Mesenchymal stem cell (in vitro differentiated cells and primary cell): Measurements from ENCODE around the gene INSIG2.

Source experiments
- DNase-seq: peaks from one replicate; pipeline ENCODE4 v3.0.0-alpha.2; 2013
- H2AFZ ChIP-seq: one replicate; pipeline ENCODE4 v1.6.1; 2013; ENCODE audit warnings: low read depth, mild to moderate bottlenecking, control low read depth, inconsistent platforms, low read length, moderate library complexity
- H2AK5ac ChIP-seq: 2 replicates; pipeline ENCODE4 v1.6.1; 2013; ENCODE audit warnings: low read length, moderate library complexity, mild to moderate bottlenecking, inconsistent platforms; ENCODE audit not compliant: severe bottlenecking
- H2BK120ac ChIP-seq: one replicate; pipeline ENCODE4 v1.6.1; 2013; ENCODE audit warnings: low read depth, mild to moderate bottlenecking, inconsistent platforms, low read length, moderate library complexity
- H2BK12ac ChIP-seq, 2 experiments: one replicate each; pipeline ENCODE4 v1.6.1; 2013; ENCODE audit warnings: inconsistent platforms in 2 of 2, low read length in 2 of 2, mild to moderate bottlenecking in 2 of 2, moderate library complexity in 2 of 2, control low read depth in 1 of 2
- H2BK15ac ChIP-seq: one replicate; pipeline ENCODE4 v1.6.1; 2013; ENCODE audit warnings: mild to moderate bottlenecking, low read depth, inconsistent platforms; ENCODE audit not compliant: poor library complexity, severe bottlenecking
- H2BK5ac ChIP-seq: 2 replicates; pipeline ENCODE4 v1.6.1; 2013; ENCODE audit warnings: low read depth, mild to moderate bottlenecking, low read length, control low read depth, inconsistent platforms; ENCODE audit not compliant: poor library complexity, severe bottlenecking
- H3K14ac ChIP-seq, 2 experiments: one replicate each; pipeline ENCODE4 v1.6.1; 2013; ENCODE audit warnings: inconsistent platforms in 2 of 2, low read length in 2 of 2, control low read depth in 1 of 2, mild to moderate bottlenecking in 1 of 2, moderate library complexity in 1 of 2
- H3K18ac ChIP-seq, 2 experiments: one replicate each; pipeline ENCODE4 v1.6.1; 2013; ENCODE audit warnings: inconsistent platforms in 2 of 2, low read length in 2 of 2, control low read depth in 1 of 2, low read depth in 1 of 2, mild to moderate bottlenecking in 1 of 2
- H3K23ac ChIP-seq, 2 experiments: one replicate each; pipeline ENCODE4 v1.6.1; 2013; ENCODE audit warnings: inconsistent platforms in 2 of 2, low read length in 2 of 2, mild to moderate bottlenecking in 2 of 2, moderate library complexity in 2 of 2, control low read depth in 1 of 2
- H3K27ac ChIP-seq: 2 replicates; pipeline ENCODE4 v1.5.1; 2013; ENCODE audit warnings: mild to moderate bottlenecking, moderate library complexity, low read length, control low read depth, inconsistent platforms; ENCODE audit not compliant: poor library complexity, severe bottlenecking
- H3K27me3 ChIP-seq, 2 experiments: 2 replicates each; pipeline versions ENCODE4 v1.6.1 to v1.7.0; 2013; ENCODE audit warnings: low read length in 2 of 2, mild to moderate bottlenecking in 2 of 2, moderate library complexity in 2 of 2, control low read depth in 1 of 2, inconsistent platforms in 1 of 2; ENCODE audit not compliant: control insufficient read depth in 1 of 2, insufficient read depth in 1 of 2
- H3K36me3 ChIP-seq, 2 experiments: 2 replicates each; pipeline versions ENCODE4 v1.6.1 to v1.7.0; 2013; ENCODE audit warnings: low read length in 2 of 2, control low read depth in 1 of 2, inconsistent platforms in 1 of 2, low read depth in 1 of 2, mild to moderate bottlenecking in 1 of 2; ENCODE audit not compliant: insufficient read depth in 2 of 2, control insufficient read depth in 1 of 2
- H3K4ac ChIP-seq, 2 experiments: one replicate each; pipeline ENCODE4 v1.6.1; 2013; ENCODE audit warnings: inconsistent platforms in 2 of 2, low read length in 2 of 2, mild to moderate bottlenecking in 2 of 2, moderate library complexity in 2 of 2, control low read depth in 1 of 2, low read depth in 1 of 2
- H3K4me1 ChIP-seq: 2 replicates; pipeline ENCODE4 v1.6.1; 2013; ENCODE audit warnings: low read depth, low read length, control low read depth; ENCODE audit not compliant: control insufficient read depth, insufficient read depth
- H3K4me2 ChIP-seq: 2 replicates; pipeline ENCODE4 v1.6.1; 2013; ENCODE audit warnings: low read length, mild to moderate bottlenecking, inconsistent platforms; ENCODE audit not compliant: poor library complexity, severe bottlenecking
- H3K4me3 ChIP-seq, 2 experiments: 2 replicates each; pipeline versions ENCODE4 v1.5.1 to v1.7.0; 2013; ENCODE audit warnings: low read length in 2 of 2, mild to moderate bottlenecking in 2 of 2, control low read depth in 1 of 2, low read depth in 1 of 2; ENCODE audit not compliant: insufficient read depth in 1 of 2
- H3K79me1 ChIP-seq: replicated peaks from 2 replicates; pipeline ENCODE4 v1.6.1; 2013; ENCODE audit warnings: mild to moderate bottlenecking, control low read depth, low read length, inconsistent platforms; ENCODE audit not compliant: poor library complexity, severe bottlenecking
- H3K9ac ChIP-seq: 2 replicates; pipeline ENCODE4 v1.7.0; 2013; ENCODE audit warnings: mild to moderate bottlenecking, low read length, moderate library complexity
- H3K9me3 ChIP-seq: 2 replicates; pipeline ENCODE4 v1.7.0; 2013; ENCODE audit warnings: mild to moderate bottlenecking, low read length; ENCODE audit not compliant: control insufficient read depth
- H4K8ac ChIP-seq: one replicate; pipeline ENCODE4 v1.6.1; 2013; ENCODE audit warnings: inconsistent platforms, mild to moderate bottlenecking, low read length, moderate library complexity
- H4K91ac ChIP-seq: one replicate; pipeline ENCODE4 v1.6.1; 2013; ENCODE audit warnings: mild to moderate bottlenecking, low read length, inconsistent platforms
- WGBS: methylation state at CpG from one replicate; pipeline ENCODE4 v1.1.7; 2013; ENCODE audit warnings: mixed read lengths; 5-methylcytosine and 5-hydroxymethylcytosine counted together

The INSIG2 gene

DNA sequence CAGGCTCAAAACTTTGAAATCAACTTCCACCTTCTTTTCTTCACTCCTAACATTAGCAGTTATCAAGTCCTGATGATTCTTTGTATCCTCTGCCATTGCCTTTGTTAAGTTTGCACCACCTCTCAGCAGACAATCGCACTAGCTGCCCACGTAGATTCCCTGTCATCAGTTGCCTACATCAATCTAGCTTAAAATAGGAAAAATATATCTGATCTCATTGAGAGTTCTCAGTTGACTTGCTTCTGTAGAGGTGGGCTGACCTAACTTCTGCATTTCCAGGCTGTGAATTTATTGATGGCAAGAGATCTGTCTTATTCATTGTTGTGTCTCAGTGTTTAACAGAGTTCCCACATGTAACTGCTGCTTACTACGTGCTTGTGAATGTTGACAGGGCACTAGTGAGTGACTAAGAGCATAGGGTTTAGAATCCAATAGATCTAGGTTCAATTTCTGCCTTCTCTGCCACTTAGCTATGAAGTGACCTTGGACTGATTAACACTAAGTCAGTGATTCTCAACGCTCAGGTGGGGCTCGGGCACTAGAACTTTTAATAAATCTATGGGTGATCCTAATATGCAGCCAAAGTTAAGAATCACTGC lies 3.7 kb upstream of the INSIG2 start:
- WGBS: 75% methylated on average over 1 of the region's 5 CpGs
- no peak overlapping the region for H3K9ac ChIP-seq
- H3K27ac ChIP-seq: no peak overlapping the region
- no peak overlapping the region for H4K8ac ChIP-seq
- no peak overlapping the region for H2AFZ ChIP-seq
- H3K4ac ChIP-seq: no peak overlapping the region
- no peak overlapping the region for H3K4me2 ChIP-seq
- DNase-seq: no peak
- no peak overlapping the region for H2BK15ac ChIP-seq
- H2BK12ac ChIP-seq: no peak overlapping the region
- H3K18ac ChIP-seq: no peak overlapping the region
- H3K79me1 ChIP-seq: peaks cover 4% of the 10 kb centered on the region
- no peaks in the 10 kb centered on the region for H3K4me1 ChIP-seq
- no peak overlapping the region for H2BK120ac ChIP-seq
- H2AK5ac ChIP-seq: no peak overlapping the region
- H3K27me3 ChIP-seq: peaks cover 0 to 36% of the 10 kb centered on the region in 2 experiments
- H2BK5ac ChIP-seq: no peak overlapping the region
- no peaks in the 10 kb centered on the region for H3K9me3 ChIP-seq
- H3K36me3 ChIP-seq: no peaks in the 10 kb centered on the region
- H3K4me3 ChIP-seq: no peak overlapping the region
- no peak overlapping the region for H4K91ac ChIP-seq
- no peak overlapping the region for H3K14ac ChIP-seq
- no peak overlapping the region for H3K23ac ChIP-seq

DNA sequence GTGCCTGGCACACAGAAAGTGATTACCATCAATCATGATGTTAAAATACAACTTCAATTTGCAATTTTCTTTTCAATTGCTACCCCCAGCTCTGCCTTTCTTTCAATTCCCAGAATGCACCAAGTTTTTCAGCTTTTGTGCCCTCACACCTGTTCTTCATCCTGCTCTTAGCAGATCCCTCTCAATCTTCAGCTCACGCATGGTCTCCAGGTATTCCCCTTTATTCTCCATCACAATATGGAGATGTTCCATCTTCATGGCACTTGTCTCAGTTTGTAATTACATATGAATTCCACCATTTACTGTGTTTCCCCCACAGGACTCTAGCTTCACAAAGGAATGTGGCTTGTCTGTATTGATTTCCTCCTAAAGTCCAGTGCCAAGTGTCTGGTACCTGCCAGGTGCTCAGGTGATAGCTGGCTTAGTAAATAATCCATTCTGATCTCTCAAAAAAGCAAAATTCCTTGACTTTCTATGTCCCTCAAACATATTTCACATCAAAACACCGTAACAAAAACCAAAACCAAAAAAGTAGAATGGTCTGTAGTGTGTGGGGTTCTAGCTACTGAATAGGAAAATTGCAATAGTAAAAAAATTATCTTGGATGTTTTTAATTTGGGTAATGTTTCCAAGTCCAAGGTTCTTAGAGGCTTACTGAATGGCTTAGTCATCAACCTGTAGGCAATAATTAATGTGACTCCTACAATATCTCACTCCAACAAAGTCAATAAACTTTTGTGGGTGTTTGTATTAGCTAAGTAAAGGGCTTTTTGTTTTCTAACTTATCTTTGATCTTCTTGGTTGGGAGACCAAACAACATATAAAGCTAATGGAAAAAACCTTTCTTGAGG lies 2.9 kb upstream of the INSIG2 start:
- no peak overlapping the region for H3K4ac ChIP-seq
- H2BK120ac ChIP-seq: no peak overlapping the region
- no peak overlapping the region for H2BK12ac ChIP-seq
- no peak overlapping the region for H3K4me3 ChIP-seq
- no peak overlapping the region for H3K23ac ChIP-seq
- H2AFZ ChIP-seq: no peak overlapping the region
- no peak overlapping the region for H4K91ac ChIP-seq
- H2BK5ac ChIP-seq: no peak overlapping the region
- H3K14ac ChIP-seq: no peak overlapping the region
- H3K4me2 ChIP-seq: no peak overlapping the region
- H3K27me3 ChIP-seq: peaks cover 0 to 32% of the 10 kb centered on the region in 2 experiments
- no peak overlapping the region for H4K8ac ChIP-seq
- H2AK5ac ChIP-seq: no peak overlapping the region
- H3K9me3 ChIP-seq: no peaks in the 10 kb centered on the region
- no peak overlapping the region for H3K9ac ChIP-seq
- 100% methylated on average over 1 of the region's 2 CpGs for WGBS
- H3K79me1 ChIP-seq: peaks cover 4% of the 10 kb centered on the region
- DNase-seq: no peak
- no peaks in the 10 kb centered on the region for H3K4me1 ChIP-seq
- H2BK15ac ChIP-seq: no peak overlapping the region
- H3K27ac ChIP-seq: no peak overlapping the region
- no peaks in the 10 kb centered on the region for H3K36me3 ChIP-seq
- H3K18ac ChIP-seq: no peak overlapping the region

- 100% methylated on average over 2 of the region's 3 CpGs for WGBS
- H2BK120ac ChIP-seq: no peak overlapping the region
- peaks cover 5% of the 10 kb centered on the region for H3K79me1 ChIP-seq
- no peaks in the 10 kb centered on the region for H3K9me3 ChIP-seq
- no peak overlapping the region for H2BK5ac ChIP-seq
- no peak overlapping the region for H2AK5ac ChIP-seq
- H3K4me3 ChIP-seq: no peak overlapping the region
- peaks cover 0 to 25% of the 10 kb centered on the region in 2 experiments for H3K27me3 ChIP-seq
- no peak overlapping the region for H3K9ac ChIP-seq
- H3K4me1 ChIP-seq: no peaks in the 10 kb centered on the region
- no peak overlapping the region for H3K27ac ChIP-seq
- no peak overlapping the region for H2BK15ac ChIP-seq
- H3K4me2 ChIP-seq: no peak overlapping the region
- no peaks in the 10 kb centered on the region for H3K36me3 ChIP-seq
- no peak for DNase-seq
- no peak overlapping the region for H2BK12ac ChIP-seq
- H3K23ac ChIP-seq: no peak overlapping the region
- no peak overlapping the region for H4K91ac ChIP-seq
- no peak overlapping the region for H2AFZ ChIP-seq
- H4K8ac ChIP-seq: no peak overlapping the region
- no peak overlapping the region for H3K18ac ChIP-seq
- H3K14ac ChIP-seq: no peak overlapping the region
- no peak overlapping the region for H3K4ac ChIP-seq
Observed at GRCh38 chr2:118086024-118086633, 2.1 kb upstream of the INSIG2 start.

GRCh38 chr2:118089139-118089800 lies 999 bp downstream of the INSIG2 start:
- no peak overlapping the region for H3K14ac ChIP-seq
- H3K9me3 ChIP-seq: no peaks in the 10 kb centered on the region
- H3K18ac ChIP-seq: no peak overlapping the region
- peak overlapping the region; percentile 67 for H2BK15ac ChIP-seq
- H3K36me3 ChIP-seq: no peaks in the 10 kb centered on the region
- peak overlapping the region; percentile 35 for H3K27ac ChIP-seq
- H3K27me3 ChIP-seq: peaks cover 0 to 11% of the 10 kb centered on the region in 2 experiments
- WGBS: 4% methylated on average over 11 of the region's 11 CpGs
- H3K4me3 ChIP-seq: peak overlapping the region; percentile 86 to 98
- H2BK5ac ChIP-seq: peak overlapping the region; percentile 19
- peak overlapping the region; percentile 61 for H4K91ac ChIP-seq
- H3K23ac ChIP-seq: no peak overlapping the region
- DNase-seq: peak; percentile 70
- H2BK120ac ChIP-seq: peak overlapping the region; percentile 5
- H2AFZ ChIP-seq: no peak overlapping the region
- H2AK5ac ChIP-seq: no peak overlapping the region
- H3K4me2 ChIP-seq: peak overlapping the region; percentile 98
- H3K9ac ChIP-seq: peak overlapping the region; percentile 93
- H3K4me1 ChIP-seq: no peaks in the 10 kb centered on the region
- H4K8ac ChIP-seq: no peak overlapping the region
- H3K4ac ChIP-seq: no peak overlapping the region
- H3K79me1 ChIP-seq: peaks cover 9% of the 10 kb centered on the region
- H2BK12ac ChIP-seq: no peak overlapping the region
